Ureter (tissue), 1 donor: Measurements from ENCODE around the gene UBA1. TPM values are rescaled to one million over a fixed set of nuclear protein-coding genes. Genes with fewer than 3 reads are reported as not detected.
A peak's percentile ranks its signal among the peaks of the same experiment; 100 is the strongest.

Experiments used
- DNase-seq: peaks from one replicate; pipeline ENCODE4 v3.0.0-alpha.2; 2020; ENCODE audit warnings: low spot score
- total RNA-seq: library from RNA; stranded (reverse); gene quantifications from one replicate; pipeline ENCODE4 v1.2.4, GENCODE V29; 2023
- donor health status: DM: yes; HTN: yes; CAD: no.

Gene UBA1
- total RNA-seq, 1 donor from 2014 or later = 193 TPM

GRCh38 chrX:47212381-47213293 lies 19.0 kb downstream of the UBA1 start:
- DNase-seq = no peak

GRCh38 chrX:47214435-47215077 lies 20.9 kb downstream of the UBA1 start:
- no peak for DNase-seq

GRCh38 chrX:47215291-47215900 lies 21.8 kb downstream of the UBA1 start:
- no peak for DNase-seq

GRCh38 chrX:47216393-47216925 lies 22.8 kb downstream of the UBA1 start:
- DNase-seq = no peak

- no peak for DNase-seq
Measured at GRCh38 chrX:47217121-47217851, 23.7 kb downstream of the UBA1 start.

GRCh38 chrX:47217852-47218279 lies 24.2 kb downstream of the UBA1 start:
- DNase-seq = peak; percentile 98

- DNase-seq = peak; percentile 80
Measured at GRCh38 chrX:47218280-47218919, 24.8 kb downstream of the UBA1 start, which contains the start of gene CDK16. CDK16 (plus strand) TSS chrX:47218681; CDS start chrX:47223558, 4,877 bp downstream.

GRCh38 chrX:47218920-47219815 lies 25.5 kb downstream of the UBA1 start:
- peak; percentile 60 for DNase-seq

GRCh38 chrX:47221756-47222155 lies 28.1 kb downstream of the UBA1 start:
- no peak for DNase-seq

GRCh38 chrX:47222751-47223350 lies 29.2 kb downstream of the UBA1 start:
- no peak for DNase-seq

GRCh38 chrX:47223476-47224250 lies 30.0 kb downstream of the UBA1 start:
- no peak for DNase-seq

GRCh38 chrX:47224266-47224895 lies 30.8 kb downstream of the UBA1 start:
- DNase-seq = no peak

GRCh38 chrX:47224896-47225290 lies 31.3 kb downstream of the UBA1 start:
- DNase-seq = no peak

- no peak for DNase-seq
Measured at GRCh38 chrX:47226071-47226470, 32.4 kb downstream of the UBA1 start.

GRCh38 chrX:47226531-47227333 lies 33.1 kb downstream of the UBA1 start:
- no peak for DNase-seq

- DNase-seq = no peak
Measured at GRCh38 chrX:47227334-47227583, 33.6 kb downstream of the UBA1 start.

GRCh38 chrX:47228550-47229270 lies 35.1 kb downstream of the UBA1 start:
- DNase-seq = no peak
